HepG2 (cell line): ENCODE data around the gene NABP2. TPM values are rescaled to one million over a fixed set of nuclear protein-coding genes. Genes with fewer than 3 reads are reported as not detected.

Source experiments
- ATAC-seq: fragments of 200-7000 bp; cut with Tn5 transposase; 3 replicates; pipeline ENCODE4 v1.9.1; 2020; ENCODE audit warnings: mild to moderate bottlenecking, moderate library complexity
- BruUV-seq: library from RNA; stranded (reverse); fragments of 400-500 nt; replicated peaks from 2 replicates; lab custom pipeline; 2021; lab: Mats Ljungman, UMichigan
- CTCF ChIA-PET: fragments of 300-600 bp; formaldehyde crosslinking; extraction: SDS; loops from one replicate; lab custom pipeline; 2021; ENCODE audit warnings: low total read pairs, inconsistent platforms, low intra/inter-chr PET ratio; lab: Yijun Ruan, JAX
- POLR2A ChIA-PET: fragments of 350-600 bp; sonication (Branson Sonifier 250); formaldehyde crosslinking; loops from one replicate; lab custom pipeline; 2020; ENCODE audit warnings: antibody characterized with exemption, inconsistent platforms; lab: Yijun Ruan, JAX
- DNase-seq: peaks from one replicate; pipeline ENCODE4 v3.0.0-alpha.2; 2015; ENCODE audit warnings: low spot score
- FAIRE-seq: peaks from 3 replicates; lab custom pipeline; 2011; peaks lifted over from hg19 to GRCh38; lab: Jason Lieb, UNC
- H2AFZ ChIP-seq: one replicate; pipeline ENCODE4 v1.6.1; 2011; ENCODE audit warnings: low read length, inconsistent platforms
- H3K27ac ChIP-seq: fragments of 300-600 bp; 3 replicates; pipeline ENCODE4 v1.8.0; 2011; ENCODE audit warnings: mixed run types, mild to moderate bottlenecking, mixed read lengths, low read length, inconsistent platforms; ENCODE audit not compliant: insufficient read depth; ENCODE audit errors: extremely low read length
- H3K27me3 ChIP-seq, 2 experiments: fragments of 200-600 bp in 1 of 2; 2 replicates in 1 of 2; 3 replicates in 1 of 2; pipeline versions ENCODE4 v1.6.0 to v1.8.0; 2011; ENCODE audit warnings: low read length in 2 of 2, mild to moderate bottlenecking in 2 of 2, moderate library complexity in 2 of 2, inconsistent platforms in 1 of 2; ENCODE audit not compliant: insufficient read depth in 2 of 2, control insufficient read depth in 1 of 2
- H3K36me3 ChIP-seq, 2 experiments: fragments of 200-600 bp in 1 of 2; replicated peaks in 1 of 2; 2 replicates in 1 of 2; 3 replicates in 1 of 2; pipeline versions ENCODE4 v1.5.1 to v1.8.0; 2011; ENCODE audit warnings: low read length in 2 of 2, inconsistent platforms in 1 of 2; ENCODE audit not compliant: insufficient read depth in 2 of 2, control insufficient read depth in 1 of 2
- H3K4me1 ChIP-seq: 2 replicates; pipeline ENCODE4 v1.5.1; 2012; ENCODE audit warnings: low read length, inconsistent platforms; ENCODE audit not compliant: insufficient read depth
- H3K4me2 ChIP-seq: 2 replicates; pipeline ENCODE4 v1.6.0; 2011; ENCODE audit warnings: low read depth, low read length, inconsistent platforms
- H3K4me3 ChIP-seq, 3 experiments: fragments of 200-600 bp in 1 of 3; sonication (generic), shearing (Covaris generic) in 1 of 3; replicated peaks in 1 of 3; 2 replicates each; pipeline ENCODE4 v1.5.1; 2011 to 2016; ENCODE audit warnings: low read length in 3 of 3, inconsistent platforms in 2 of 3, low read depth in 2 of 3, mild to moderate bottlenecking in 2 of 3, control low read depth in 1 of 3, mixed read lengths in 1 of 3; ENCODE audit not compliant: insufficient read depth in 1 of 3
- H3K79me2 ChIP-seq: one replicate; pipeline ENCODE4 v1.6.1; 2011; ENCODE audit warnings: low read length, inconsistent platforms; ENCODE audit not compliant: insufficient read depth
- H3K9ac ChIP-seq: 2 replicates; pipeline ENCODE4 v1.6.0; 2011; ENCODE audit warnings: mild to moderate bottlenecking, low read depth, low read length, inconsistent platforms; ENCODE audit not compliant: insufficient read depth
- H3K9me3 ChIP-seq: 2 replicates; pipeline ENCODE4 v1.5.1; 2012; ENCODE audit warnings: mild to moderate bottlenecking, low read length
- H4K20me1 ChIP-seq: 2 replicates; pipeline ENCODE4 v1.6.0; 2011; ENCODE audit warnings: inconsistent platforms, mild to moderate bottlenecking, low read length, moderate library complexity; ENCODE audit not compliant: insufficient read depth
- GLI4 ChIP-seq: sonication (generic); formaldehyde crosslinking; IDR thresholded peaks from 2 replicates; pipeline ENCODE4 v1.5.1; 2020; ENCODE audit warnings: missing genetic modification reagents, mild to moderate bottlenecking, moderate library complexity, borderline replicate concordance
- SP5 ChIP-seq: IDR thresholded peaks from 2 replicates; pipeline ENCODE4 v1.6.1; 2016; ENCODE audit warnings: low read depth, borderline replicate concordance
- WGBS: methylation state at CpG from one replicate; pipeline ENCODE4 v1.1.6; 2017; ENCODE audit warnings: low lambda C conversion rate; 5-methylcytosine and 5-hydroxymethylcytosine counted together
- in situ Hi-C: cut with HindIII; loops from 2 replicates; pipeline ENCODE4 v1.10.0; 2017; ENCODE audit warnings: low pct_unique_long_range_greater_than_20kb; ENCODE audit not compliant: extremely low pct_ligation_motif_present
- intact Hi-C: fragments of 100-400 bp; cut with micrococcal nuclease; formaldehyde crosslinking; loops from one replicate; pipeline ENCODE4 v1.10.0; 2022; ENCODE audit not compliant: unreplicated experiment
- polyA plus RNA-seq, 8 experiments: library from polyadenylated mRNA; depleted of rRNA in 3 of 8; stranded (reverse) in 7 of 8; unstranded in 1 of 8; fragments of >200 nt; fragmentation: Illumina TruSeq in 4 of 8; extraction: Trizol in 4 of 8; gene quantifications; 2 replicates each; pipeline versions ENCODE4 v1.2.1 to v1.2.3, GENCODE V29; 2011 to 2016; ENCODE audit warnings: low read depth in 4 of 8, missing spikeins in 1 of 8, mixed read lengths in 1 of 8; ENCODE audit not compliant: insufficient read depth in 1 of 8
- total RNA-seq, 5 experiments: library from RNA; depleted of rRNA; stranded (reverse); fragments of >200 nt; fragmentation: Illumina TruSeq; extraction: Trizol; gene quantifications; 2 replicates each; pipeline ENCODE4 v1.2.3, GENCODE V29; 2016; ENCODE audit warnings: low read depth in 1 of 5
- TF ChIP-seq, protein P1 (sequence below): sonication (generic); formaldehyde crosslinking; IDR thresholded peaks from 2 replicates; pipeline ENCODE4 v1.4.0; 2020; ENCODE audit warnings: missing genetic modification reagents
- TF ChIP-seq, protein P2 (sequence below): sonication (generic); formaldehyde crosslinking; IDR thresholded peaks from 2 replicates; pipeline ENCODE4 v1.4.0; 2020; ENCODE audit warnings: missing genetic modification reagents
- TF ChIP-seq, protein P3 (sequence below): sonication (generic); formaldehyde crosslinking; IDR thresholded peaks from 2 replicates; pipeline ENCODE4 v1.8.0; 2022; ENCODE audit warnings: mild to moderate bottlenecking, missing genetic modification reagents, moderate library complexity

Gene NABP2
- total and polyA plus RNA-seq, 2 of the 13 experiments (the other 11 are each of a cell fraction or from before 2014, with no cell fraction given), result 33.2 to 35.5 TPM

DNA sequence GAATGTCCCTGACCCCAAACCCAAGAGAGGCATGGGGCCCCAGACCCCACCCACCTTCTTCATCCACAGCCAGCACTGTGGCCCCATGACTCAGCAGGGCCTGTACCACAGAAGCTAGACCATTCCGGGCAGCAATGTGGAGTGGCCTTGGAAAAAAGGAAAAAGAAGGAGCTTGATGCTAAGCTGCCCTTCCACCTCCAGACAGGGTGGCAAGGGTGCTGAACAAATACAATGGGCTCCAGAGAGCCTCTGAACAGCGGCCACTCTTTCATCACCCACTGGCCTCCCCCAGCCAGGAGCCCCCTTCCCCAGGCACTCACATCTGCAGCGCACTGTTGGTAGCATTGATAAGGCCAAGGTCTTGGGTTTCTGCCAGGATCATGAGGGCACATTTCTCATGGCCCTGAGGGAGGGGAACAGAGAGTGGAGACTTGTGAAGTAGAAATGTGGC lies 19.6 kb downstream of the NABP2 start:
- peaks cover 32 to 61% of the 10 kb centered on the region in 2 experiments for H3K36me3 ChIP-seq
- in situ Hi-C loops (no loop called here), intact Hi-C loops (no loop called here)
- no peak overlapping the region for H3K27ac ChIP-seq
- FAIRE-seq (no peak), DNase-seq (peak; percentile 41), ATAC-seq (no peak)
- ChIA-PET POLR2A (interaction anchor here (1.0 to 1.5 kb wide), 3 partner anchors 13 to 24 kb away, joined by 3 to 6 read pairs (median 5); partner anchors contain the start of gene RNF41), CTCF (no interaction called here)
- no peaks in the 10 kb centered on the region; a peak in 1 of 5 replicates for H3K27me3 ChIP-seq
- no peak overlapping the region for H3K4me2 ChIP-seq
- H4K20me1 ChIP-seq, result no peaks in the 10 kb centered on the region
- H3K9ac ChIP-seq, result 0 out of 2 replicates have a peak overlapping the region, but pooled peaks have one; percentile 11
- 70% methylated on average over 3 of the region's 3 CpGs for WGBS
- H3K9me3 ChIP-seq, result no peaks in the 10 kb centered on the region
- peaks cover 26% of the 10 kb centered on the region for H3K4me1 ChIP-seq
- no peak overlapping the region for H3K4me3 ChIP-seq
- BruUV-seq, result no TSS peak
- no peak overlapping the region for H2AFZ ChIP-seq
- no peaks in the 10 kb centered on the region for H3K79me2 ChIP-seq
- TF ChIP-seq SP5 (no peak), GLI4 (no peak)
- TF ChIP-seq, protein P1, sequence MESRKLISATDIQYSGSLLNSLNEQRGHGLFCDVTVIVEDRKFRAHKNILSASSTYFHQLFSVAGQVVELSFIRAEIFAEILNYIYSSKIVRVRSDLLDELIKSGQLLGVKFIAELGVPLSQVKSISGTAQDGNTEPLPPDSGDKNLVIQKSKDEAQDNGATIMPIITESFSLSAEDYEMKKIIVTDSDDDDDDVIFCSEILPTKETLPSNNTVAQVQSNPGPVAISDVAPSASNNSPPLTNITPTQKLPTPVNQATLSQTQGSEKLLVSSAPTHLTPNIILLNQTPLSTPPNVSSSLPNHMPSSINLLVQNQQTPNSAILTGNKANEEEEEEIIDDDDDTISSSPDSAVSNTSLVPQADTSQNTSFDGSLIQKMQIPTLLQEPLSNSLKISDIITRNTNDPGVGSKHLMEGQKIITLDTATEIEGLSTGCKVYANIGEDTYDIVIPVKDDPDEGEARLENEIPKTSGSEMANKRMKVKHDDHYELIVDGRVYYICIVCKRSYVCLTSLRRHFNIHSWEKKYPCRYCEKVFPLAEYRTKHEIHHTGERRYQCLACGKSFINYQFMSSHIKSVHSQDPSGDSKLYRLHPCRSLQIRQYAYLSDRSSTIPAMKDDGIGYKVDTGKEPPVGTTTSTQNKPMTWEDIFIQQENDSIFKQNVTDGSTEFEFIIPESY (CRISPR knock-in tag), result peak; percentile 82
- TF ChIP-seq, protein P2, sequence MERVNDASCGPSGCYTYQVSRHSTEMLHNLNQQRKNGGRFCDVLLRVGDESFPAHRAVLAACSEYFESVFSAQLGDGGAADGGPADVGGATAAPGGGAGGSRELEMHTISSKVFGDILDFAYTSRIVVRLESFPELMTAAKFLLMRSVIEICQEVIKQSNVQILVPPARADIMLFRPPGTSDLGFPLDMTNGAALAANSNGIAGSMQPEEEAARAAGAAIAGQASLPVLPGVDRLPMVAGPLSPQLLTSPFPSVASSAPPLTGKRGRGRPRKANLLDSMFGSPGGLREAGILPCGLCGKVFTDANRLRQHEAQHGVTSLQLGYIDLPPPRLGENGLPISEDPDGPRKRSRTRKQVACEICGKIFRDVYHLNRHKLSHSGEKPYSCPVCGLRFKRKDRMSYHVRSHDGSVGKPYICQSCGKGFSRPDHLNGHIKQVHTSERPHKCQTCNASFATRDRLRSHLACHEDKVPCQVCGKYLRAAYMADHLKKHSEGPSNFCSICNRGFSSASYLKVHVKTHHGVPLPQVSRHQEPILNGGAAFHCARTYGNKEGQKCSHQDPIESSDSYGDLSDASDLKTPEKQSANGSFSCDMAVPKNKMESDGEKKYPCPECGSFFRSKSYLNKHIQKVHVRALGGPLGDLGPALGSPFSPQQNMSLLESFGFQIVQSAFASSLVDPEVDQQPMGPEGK, result peak; percentile 75; the same call in 1 of the 2 replicates
- TF ChIP-seq, protein P3, sequence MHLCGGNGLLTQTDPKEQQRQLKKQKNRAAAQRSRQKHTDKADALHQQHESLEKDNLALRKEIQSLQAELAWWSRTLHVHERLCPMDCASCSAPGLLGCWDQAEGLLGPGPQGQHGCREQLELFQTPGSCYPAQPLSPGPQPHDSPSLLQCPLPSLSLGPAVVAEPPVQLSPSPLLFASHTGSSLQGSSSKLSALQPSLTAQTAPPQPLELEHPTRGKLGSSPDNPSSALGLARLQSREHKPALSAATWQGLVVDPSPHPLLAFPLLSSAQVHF (CRISPR knock-in tag), result no peak
